NCI-H69 (cell line): ENCODE results near the gene RTN4IP1.
"Not testable (repeated sequence)": the region's sequence is repeated elsewhere in the genome, so short reads cannot be mapped to it uniquely, and the experiment has no call there.

Experiments used
- DNase-seq: peaks from one replicate; lab custom pipeline; 2025; lab: John Stamatoyannopoulos, UW

Gene RTN4IP1

GRCh38 chr6:106627760-106628159 lies 1.5 kb downstream of the RTN4IP1 start:
- not testable (repeated sequence) for DNase-seq

DNA sequence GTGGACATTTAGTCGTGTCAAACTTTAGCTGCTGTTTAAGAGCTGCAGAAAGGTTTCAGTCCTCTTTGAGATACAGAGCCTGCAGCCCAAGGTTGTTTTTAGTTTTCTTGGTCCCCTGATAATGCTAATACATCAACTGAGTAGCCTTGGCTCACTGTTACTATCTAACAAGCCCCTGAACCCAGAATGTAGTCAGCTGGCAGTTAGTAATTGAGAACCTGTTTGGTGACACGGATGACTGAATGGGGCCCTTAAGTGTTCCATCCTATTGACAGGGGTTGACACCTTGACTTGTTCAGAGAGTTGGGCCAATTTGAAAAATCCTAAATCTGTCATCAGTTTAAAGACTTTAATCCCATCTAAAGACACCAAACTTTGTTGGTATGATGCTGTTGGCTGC lies 2.8 kb downstream of the RTN4IP1 start:
- peak; percentile 29 for DNase-seq

DNA sequence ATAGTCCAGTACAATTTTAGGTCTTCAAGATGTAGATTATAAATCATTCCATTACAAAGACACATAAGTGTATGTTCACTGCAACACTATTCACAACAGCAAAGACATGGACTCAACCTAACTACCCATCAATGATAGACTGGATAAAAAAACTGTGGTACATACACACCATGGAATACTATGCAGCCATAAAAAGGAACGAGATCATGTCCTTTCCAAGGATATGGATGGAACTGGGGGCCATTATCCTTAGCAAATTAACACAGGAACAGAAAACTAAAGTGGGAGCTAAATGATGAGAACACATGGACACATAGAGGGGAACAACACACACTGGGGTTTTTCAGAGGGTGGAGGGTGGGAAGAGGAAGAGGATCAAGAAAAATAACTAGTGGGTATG lies 6.3 kb downstream of the RTN4IP1 start:
- DNase-seq: no peak

DNA sequence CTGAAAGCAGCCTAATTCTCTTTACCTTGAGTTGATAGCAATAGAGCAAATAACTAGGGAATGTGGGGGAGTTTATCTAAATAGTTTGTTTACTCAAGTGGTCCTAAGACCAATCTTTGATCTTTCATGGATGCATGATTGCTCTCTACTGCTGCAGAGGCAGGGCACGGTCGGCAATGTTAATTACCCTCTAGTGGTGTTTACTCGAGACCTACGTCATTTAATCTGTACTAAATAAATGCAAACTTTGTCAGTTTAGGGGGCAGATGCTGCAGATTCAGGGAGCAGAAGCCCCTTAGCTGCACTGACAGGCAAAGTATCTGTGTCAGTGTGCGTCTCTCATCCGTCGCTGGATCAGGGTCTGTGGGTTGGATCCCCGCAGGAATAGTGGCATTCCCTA lies 6.9 kb downstream of the RTN4IP1 start:
- no peak for DNase-seq

DNA sequence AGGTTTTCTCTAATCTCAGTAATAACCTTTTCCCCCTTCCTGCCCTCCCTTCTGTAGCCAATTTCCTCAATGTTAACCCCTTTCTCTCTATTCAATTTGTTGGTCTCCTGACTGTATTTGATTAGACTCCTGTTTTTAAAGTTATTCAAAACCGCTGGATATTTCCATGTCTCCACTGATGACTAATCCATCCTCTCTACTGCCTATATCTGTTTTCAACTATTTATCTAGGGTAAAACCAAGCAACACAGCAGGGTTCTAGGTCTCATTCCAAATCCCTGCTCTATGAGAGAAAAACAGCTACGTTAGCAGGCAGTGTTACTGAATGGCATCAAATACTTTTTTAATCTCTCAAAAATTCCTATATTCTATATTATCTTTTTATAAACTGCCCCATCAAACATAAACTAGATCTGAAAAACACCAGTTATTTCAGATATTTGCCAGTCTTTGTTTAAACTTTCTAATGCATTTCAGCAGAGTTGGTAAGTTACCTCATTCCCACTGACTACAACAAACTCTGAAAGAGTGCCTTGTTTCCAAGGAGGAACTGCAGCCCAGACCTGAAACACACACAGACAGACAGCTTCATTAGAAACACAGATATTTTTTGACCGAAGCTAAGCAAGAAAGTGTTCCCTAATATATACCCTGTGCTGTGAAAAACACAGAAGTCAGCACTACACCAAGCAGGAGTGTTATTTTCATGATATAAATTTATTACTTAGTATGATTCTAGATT lies 8.2 kb downstream of the RTN4IP1 start:
- no peak for DNase-seq

DNA sequence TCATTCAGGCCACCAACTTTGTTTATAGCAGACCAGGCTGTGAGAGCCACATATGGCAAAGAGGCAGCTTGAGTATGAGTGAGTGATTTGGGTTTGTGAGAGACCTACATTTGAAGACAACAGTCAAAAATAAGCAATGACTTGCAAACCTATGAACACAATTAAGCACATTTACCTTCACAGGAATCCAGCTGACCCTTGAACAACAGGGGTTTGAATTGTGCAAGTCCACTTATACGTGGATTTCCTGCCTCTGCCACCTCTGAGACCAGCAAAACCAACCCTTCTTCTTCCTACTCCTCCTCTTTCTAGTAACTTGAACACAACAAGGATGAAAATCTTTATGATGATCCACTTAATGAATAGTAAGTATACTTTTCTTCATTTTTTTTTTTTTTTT lies 10.1 kb downstream of the RTN4IP1 start:
- DNase-seq: no peak

GRCh38 chr6:106618324-106618723 lies 11.0 kb downstream of the RTN4IP1 start:
- no peak for DNase-seq

- DNase-seq: no peak
These were observed 11.4 kb downstream of the RTN4IP1 start for GRCh38 chr6:106617857-106618256.

DNA sequence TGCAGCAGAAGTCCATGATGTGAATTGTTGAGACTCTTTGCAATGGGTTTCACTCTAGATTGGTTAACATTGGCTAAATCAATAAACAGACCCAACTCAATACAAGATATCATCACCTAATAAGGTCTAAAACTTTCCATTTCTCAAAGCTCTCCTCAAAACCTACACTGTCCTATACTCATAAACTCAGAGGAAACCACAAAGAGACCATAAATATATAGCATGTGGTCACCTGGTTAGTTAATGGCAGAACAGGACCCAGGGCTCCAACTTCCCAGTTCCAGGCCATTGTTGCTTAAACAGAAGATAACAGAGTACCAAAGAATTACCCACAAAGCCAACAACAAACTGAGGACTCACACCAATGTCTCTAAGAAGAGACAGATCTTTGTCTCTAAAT lies 12.0 kb downstream of the RTN4IP1 start:
- DNase-seq: no peak

GRCh38 chr6:106614592-106615257 lies 14.6 kb downstream of the RTN4IP1 start:
- no peak for DNase-seq

DNA sequence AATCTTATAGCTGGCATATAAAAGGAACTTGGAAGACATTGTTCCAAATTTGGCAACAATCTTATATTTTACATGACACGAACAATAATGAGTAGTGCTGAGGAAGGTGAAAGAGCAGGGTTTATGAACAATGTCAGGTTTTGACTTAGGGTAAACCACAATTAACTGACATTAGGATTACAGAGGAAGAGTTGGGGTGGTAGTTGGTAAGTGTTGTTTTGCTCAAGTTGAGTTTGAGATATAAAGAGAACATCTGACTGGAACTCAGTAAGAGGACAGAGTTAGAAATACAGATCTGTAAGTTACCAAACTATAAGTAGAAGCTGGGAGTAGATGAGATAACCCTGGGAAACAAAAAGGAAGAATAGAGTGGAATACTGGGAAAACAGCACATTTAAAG lies 15.1 kb downstream of the RTN4IP1 start:
- DNase-seq: no peak

DNA sequence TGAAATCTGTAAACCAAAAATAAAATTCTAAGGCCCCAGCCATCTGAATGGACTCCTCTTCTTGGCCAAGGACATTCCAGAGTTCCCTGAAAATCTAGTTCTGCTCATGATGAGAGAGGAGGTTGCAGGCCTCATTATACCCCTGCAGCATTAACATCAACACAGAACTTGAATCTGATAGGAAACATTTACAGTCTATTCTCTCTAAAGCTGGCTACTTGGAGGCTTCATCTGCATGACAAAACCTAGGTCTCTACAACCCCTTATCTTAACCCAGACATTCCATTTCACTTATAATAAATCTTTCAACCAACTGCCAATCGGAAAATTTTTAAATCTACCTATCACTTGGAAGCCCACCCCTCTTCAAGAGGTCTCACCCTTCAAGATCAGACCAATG lies 15.7 kb downstream of the RTN4IP1 start:
- no peak for DNase-seq

DNA sequence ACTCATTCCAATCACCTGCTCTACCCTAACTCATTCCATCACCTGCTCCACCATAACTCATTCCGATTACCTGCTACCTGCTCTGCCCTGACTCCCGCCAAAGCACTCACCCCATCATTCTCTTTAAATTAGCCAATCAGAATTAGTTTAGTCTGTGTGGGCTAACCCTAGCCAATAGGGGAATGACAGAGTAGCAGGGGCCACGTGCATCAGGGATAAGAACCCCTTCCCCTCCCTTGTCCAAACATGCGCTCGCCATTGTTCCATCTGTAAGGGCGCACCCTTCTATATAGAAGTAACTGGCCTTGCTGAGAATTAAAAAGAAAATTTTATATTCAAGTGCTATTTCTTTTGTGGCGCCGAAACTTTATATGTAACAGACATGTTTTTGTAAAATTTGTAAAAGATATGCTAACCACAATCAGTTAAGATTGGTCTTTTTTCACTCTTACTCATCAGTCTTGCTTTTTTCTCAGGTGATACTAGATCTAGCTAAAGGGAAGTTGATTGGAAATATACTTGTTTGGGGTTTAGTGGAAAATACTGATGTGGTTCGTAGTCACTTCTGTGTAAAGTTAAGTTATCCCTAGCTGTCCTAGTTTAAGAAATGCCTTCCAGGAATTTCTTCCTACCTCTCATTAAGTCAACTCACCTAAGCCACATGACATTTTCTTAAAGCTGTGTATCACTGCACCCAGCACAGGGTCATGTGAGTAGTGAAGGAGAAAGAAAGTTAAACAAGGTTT lies 16.5 kb downstream of the RTN4IP1 start:
- no peak for DNase-seq

- DNase-seq: no peak
These were observed 18.3 kb downstream of the RTN4IP1 start for GRCh38 chr6:106611030-106611429.

DNA sequence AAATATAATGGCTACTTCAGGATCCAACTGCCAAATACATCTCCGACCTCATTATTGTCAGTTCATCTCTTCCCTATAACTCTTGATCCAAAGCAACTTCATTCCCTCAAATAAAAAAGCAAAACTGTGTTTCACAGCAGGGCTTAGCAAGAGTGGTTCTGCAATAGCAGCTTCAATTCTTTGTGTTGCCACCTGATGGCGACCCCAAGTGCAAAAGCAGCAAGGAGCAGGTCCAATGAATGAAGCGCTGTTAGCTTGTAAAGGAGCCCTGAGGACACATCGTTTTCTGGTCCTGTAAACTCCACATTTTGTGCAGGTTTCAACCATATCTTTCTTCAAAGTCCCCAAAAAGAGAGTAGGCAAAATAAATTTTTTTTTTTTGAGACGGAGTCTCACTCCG lies 19.6 kb downstream of the RTN4IP1 start:
- DNase-seq: peak; percentile 64

- DNase-seq: peak; percentile 77
These were observed 21.1 kb downstream of the RTN4IP1 start for GRCh38 chr6:106608080-106608668.

DNA sequence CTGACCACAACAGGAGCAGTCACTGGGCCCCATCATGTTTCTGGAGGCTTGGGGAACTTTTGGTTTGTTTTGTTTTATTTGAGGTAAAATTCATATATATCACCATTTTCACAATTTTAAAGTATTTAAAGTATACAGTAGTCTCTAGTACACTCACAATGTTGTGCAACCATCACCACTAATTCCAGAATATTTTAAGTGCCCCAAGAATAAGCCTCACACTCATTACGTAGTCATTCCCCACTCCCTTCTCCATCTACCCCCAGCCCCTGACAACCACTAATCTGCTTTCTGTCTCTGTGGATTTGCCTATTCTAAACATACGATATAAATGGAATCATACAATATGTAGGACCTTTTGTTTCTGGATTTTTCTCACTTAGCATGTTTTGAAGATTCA lies 29.0 kb downstream of the RTN4IP1 start:
- no peak for DNase-seq

DNA sequence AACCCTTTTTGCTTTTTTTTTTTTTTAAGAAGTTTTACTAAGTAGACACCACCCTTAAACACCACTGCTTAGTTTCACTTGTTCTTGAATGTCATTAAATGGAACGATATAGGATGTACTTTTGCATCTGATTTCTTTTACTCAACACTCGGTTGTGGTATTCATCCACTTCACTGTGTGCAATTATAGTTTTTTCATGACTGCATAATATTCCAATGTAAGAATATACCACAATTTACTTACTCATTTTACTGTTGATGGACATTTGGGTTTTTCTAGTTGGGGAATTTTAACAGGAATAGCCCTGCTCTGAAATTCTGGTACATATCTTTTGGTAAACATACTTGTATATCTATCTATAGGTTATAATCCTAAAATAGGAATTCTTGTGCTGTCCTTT lies 29.9 kb downstream of the RTN4IP1 start:
- DNase-seq: no peak

DNA sequence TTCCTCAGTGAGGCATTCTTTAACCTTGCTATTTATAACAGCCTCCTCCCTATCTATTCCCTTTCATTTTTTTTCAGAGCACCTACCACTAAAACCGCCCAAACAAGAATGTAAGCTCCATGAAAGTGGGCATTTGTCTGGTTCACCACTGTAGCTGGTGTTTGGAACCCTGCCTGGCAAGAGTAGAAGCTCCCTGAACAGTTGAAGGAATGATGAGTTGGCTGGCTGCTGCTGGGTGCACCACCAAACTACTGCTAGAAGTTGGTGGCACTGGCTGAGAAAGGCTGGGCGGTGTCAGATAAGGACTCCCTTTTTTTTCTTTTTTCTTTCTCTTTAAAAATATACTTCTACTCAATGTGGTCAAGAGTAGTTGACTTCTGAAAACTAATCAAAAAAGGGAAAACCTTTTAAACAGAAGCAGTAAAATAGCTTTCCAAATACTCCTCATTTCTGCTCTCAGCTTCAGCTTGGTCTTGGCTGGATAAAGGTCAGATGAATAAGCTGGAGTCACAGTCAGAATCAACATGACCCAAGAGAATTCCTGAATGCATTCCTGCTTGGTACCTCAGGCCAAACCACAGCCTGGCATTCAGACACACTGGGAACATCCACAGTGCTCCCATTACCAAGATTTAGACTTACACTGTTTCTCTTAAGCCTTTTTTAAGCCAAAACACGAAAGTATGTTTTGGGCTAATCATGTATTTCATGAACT lies 38.0 kb downstream of the RTN4IP1 start:
- no peak for DNase-seq

DNA sequence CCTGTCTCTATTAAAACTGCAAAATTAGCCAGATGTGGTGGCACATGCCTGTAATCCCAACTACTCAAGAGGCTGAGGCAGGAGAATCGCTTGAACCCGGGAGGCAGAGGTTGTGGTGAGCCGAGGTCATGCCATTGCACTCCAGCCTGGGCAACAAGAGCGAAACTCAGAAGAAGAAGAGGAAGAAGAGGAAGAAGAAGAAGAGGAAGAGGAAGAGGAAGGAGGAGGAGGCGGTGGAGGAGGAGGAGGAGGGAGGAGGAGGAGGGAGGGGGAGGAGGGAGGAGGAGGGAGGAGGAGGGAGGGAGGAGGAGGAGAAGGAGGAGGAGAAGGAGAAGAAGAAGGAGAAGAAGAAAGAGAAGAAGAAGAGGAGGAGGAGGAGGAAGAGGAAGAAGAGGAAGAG lies 40.4 kb downstream of the RTN4IP1 start:
- not testable (repeated sequence) for DNase-seq

GRCh38 chr6:106586815-106587415 lies 42.4 kb downstream of the RTN4IP1 start:
- no peak for DNase-seq

- no peak for DNase-seq
These were observed 47.8 kb downstream of the RTN4IP1 start for GRCh38 chr6:106581468-106581867.
